HG03097 (cell line): ENCODE measurements around the gene GIPC1.

Experiments
- ATAC-seq: cut with Tn5 transposase; IDR thresholded peaks from one replicate; pipeline ENCODE4 v1.9.1; 2021; ENCODE audit not compliant: unreplicated experiment, low FRiP score

Gene GIPC1

DNA sequence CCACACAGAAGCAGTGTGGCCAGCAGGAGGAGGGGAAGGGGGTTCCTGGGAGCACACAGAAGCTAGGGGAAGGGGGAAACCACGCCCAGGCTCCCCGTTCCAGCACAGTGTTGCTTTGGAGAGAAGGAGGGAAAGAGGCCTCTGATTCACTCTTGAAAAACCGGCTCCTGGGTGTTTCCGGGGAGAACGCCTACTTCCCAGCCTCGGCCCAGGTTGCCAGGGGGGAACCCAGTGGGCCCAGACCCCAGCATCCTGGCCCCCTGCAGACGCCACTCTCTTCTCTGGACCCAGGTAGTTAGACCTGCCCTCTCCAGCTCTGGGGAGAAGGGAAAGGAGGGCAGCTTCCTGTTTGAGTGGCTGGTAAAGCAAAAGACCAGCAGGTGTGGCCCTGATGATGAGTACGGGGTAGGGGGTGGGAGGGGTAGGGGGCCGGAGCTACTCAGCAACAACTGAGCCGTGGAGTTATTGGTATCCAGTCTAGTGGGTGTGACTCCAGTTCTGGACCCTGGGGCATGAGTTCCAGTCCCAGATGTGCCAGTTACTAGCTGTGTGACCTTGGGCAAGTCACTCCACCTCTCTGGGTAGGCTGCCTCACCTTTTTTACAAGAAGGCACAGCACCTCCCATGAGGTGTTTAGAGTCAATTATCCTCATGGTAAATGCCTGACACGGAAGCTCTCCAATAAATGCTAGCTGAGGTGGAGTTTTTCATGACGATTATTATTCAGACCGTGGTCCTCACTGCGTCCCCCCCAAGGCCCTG lies 836 bp downstream of the GIPC1 start:
- no peak for ATAC-seq

DNA sequence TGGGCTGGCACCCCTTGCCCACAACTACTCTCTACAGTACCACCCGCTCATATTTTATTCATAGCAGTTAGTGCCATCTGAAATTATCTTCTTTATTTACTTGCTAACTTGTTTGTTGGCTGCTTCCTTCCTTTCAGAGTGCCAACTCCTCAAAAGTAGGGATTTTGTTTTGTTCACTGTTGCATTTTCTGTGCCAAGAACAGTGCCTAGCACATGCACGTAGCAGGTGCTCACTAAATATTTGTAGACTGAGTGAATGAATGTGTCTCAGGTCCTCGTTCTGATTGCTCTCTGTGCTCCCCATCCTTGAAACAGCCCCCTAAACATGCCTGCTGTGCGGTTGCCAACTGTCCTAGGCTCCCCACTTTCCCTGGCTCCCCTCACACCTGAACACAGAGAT lies 1.5 kb downstream of the GIPC1 start:
- ATAC-seq: no peak

DNA sequence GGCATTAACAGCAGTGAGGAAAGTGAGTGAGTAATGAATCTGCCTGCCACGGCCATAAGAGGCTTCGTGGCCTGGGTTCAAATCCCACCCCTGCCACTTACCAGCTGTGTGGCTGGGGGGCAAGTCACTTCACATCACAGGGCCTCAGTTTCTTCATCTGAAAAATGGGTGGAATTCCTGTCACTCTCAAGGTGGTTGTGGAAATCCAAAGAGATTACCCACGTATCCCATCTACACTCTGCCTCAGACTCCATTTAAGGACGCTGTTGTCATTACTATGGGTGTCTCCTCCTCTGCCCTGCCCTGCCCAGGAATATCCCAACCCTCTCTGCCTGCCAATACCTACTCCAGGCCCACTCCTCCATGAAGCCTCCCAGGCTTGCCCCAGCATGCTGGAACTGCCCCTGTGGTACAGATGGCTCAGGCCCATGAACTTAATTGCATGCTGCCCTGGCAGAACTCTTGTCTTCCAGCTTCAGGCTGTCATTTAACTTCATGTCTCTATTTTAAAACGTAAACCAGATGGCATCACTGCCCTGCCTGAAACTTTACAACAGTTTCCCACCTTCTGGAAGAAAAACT lies 3.1 kb downstream of the GIPC1 start:
- no peak for ATAC-seq

- no peak for ATAC-seq
Observed at GRCh38 chr19:14487370-14488125, 8.4 kb downstream of the GIPC1 start.

DNA sequence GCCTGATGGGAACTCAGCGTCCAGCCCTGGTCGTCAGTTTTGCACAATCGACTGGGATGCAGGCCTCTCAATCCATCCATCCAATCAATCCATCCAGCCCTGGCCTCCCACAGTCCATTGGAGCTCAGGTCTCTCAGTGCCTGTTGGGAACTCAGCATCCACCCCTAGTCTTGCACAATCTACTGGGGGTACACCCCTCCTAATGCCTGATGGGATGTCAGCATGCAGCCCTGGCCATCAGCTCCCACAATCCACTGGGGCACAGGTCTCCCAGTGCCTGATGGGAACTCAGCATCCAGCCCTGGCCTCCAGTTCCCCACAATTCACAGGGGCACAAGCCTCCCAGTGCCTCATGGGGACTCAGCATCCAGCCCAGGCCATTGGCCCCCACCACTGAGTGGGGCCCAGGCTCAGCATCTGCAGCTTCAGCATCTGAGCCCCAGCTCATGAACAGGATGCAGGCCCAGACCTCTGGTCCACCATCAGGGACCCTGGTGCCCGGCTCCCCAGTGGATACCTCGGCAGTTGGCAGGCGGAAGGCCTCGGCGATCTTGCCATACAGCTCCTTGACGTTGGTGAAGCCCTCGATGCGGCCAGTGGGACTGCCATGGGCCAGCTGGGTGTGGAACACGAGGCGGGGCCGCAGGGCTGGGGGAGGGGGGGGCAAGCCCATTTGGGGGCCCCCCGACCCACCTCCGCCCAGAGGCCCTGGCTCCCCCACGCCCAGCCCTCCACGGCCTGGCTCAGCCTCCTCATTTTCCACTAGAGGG lies 13.6 kb downstream of the GIPC1 start:
- ATAC-seq: no peak

GRCh38 chr19:14480700-14481079 lies 15.2 kb downstream of the GIPC1 start:
- no peak for ATAC-seq

DNA sequence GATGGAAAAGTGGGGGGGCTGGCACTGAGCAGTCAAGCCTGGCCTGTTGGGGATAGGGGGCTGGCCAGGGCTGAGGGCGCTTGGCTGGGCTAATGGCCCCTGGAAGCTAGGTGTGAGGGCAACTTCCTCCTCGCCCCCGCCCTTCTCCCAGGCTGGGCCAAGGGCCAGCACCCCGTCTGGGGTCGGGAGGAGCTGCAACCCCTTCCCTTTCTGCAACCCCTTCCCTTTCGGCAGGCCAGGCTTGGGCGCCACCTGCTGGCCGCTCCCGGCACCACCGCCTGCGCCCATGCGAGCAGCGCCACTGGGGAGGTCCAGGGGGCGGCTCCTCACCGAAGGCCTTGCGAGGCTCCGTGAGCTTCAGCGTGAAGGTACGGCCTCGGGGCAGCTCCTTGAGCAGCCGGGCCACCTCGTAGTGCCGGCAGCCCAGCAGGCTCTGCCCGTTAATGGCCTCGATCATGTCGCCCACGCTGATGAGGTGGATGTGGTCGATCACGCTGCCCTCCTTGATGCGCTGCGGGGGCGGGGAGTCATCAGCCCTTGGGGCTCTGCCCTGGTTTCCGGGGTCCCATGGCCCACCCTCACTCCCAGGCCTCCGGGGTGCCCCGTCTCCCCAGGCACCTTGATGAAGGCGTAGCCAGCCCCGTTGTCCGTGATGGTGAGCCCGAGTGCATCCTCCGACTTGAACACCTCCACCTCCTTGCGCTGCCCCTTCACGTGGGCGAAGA lies 15.8 kb downstream of the GIPC1 start:
- ATAC-seq: no peak

DNA sequence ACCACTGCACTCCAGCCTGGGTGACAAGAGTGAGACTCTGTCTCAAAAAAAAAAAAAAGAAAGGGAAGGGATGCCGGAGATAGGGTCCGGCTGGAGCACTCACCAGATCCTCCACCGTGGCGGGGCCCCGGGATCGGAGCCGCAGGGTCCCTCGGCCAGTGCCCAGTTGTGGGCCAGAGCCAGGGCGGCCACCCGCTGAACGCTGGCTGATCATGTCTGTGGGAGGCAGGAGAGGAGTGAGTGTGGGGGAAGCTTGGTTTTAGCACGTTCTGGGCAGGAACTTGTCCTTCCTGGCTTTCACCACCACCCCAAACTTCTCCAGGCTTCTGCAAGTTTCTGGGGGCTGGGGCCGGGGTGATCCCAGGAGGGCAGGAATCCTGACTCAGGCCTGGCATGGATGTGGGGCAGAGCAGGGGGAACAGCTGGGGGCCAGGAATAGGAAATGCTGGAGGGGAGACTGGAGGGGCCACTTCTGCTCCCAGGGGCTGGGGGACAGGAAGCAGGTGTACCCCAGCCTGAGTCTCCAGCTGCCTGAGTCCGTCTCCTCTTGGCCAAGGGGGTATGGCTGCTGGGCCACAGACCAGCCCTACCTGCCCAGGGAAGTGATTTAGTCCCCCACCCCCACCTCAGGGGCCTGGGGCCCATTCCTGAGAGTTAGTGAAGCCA lies 16.5 kb downstream of the GIPC1 start:
- no peak for ATAC-seq

DNA sequence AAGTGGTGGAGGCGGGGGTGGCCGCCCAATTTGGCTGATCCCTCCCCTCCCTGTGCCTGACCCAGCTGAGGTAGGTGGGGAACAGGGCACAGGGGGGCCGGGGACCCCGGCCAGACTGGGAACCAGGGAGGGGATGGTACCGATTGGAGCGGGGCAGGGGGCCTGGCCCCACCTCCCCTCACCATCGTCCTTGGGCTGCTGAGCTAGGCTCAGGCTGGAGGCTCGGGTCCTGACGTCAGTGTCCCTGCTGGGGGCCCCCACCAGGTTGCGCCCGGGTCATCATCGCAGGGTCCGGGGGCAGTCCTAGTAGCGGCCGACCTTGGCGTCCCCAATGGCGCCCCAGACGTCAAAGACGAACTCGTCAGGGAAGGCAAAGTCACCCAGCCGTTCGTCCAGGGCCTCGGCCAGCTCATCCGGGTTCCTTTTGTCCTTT lies 17.8 kb downstream of the GIPC1 start:
- no peak for ATAC-seq

DNA sequence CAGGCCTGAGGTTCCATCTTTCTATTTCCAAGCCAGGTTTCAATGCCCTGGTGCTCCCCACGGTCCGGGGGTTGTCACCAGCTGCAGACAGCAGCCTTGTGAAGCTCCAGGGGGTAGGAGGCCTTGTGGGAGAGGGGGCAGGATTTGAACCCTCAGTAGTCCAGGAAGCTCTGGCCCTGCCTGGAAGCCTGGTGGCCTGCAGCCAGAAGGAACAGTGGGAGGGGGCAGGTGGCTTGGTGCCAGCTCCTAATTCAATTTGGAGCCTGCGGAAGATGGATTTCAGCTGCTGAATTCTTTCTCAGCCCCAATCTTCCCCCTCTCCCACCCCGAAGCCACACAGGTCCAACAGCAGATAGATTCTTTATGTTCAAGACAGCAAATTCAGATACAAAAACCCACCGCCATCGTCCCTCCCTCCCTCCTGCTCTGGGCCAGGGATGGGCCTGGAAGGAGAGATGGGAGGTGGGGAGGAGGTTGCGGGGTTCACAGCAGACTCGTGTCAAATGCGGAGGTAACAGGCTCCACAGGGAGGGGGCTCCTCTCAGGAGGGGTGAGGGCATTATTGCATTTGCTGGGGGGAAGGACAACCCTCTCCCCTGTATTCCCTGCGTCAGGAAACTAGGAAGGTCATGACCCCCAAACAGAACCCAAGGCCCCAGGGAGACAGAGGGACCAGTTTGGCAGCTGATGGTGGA lies 18.4 kb downstream of the GIPC1 start:
- ATAC-seq: no peak

- no peak for ATAC-seq
Observed at GRCh38 chr19:14476673-14477401, 19.1 kb downstream of the GIPC1 start.

DNA sequence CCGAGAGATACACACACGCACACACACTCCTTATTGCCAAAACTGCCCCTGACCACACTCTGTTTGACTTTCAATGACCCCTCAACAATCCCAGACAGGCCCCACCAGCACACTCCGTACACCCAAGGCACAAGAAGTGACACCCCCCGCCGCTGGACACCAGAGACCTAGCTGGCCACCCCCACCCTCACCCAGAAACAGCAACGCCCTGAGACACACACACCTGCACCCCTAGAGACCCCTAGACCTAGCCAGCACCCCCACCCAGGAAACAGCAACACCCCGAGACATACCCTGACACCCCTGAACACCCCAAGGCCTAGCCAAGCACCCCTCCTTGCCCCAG lies 19.6 kb downstream of the GIPC1 start:
- no peak for ATAC-seq

GRCh38 chr19:14475251-14476073 lies 20.5 kb downstream of the GIPC1 start, which contains the start of gene PTGER1:
TSS of gene PTGER1 (minus strand) at chr19:14475354. CDS start at chr19:14474320, 1,034 bp downstream.
- no peak for ATAC-seq

- no peak for ATAC-seq
Observed at GRCh38 chr19:14474827-14475226, 21.1 kb downstream of the GIPC1 start.

DNA sequence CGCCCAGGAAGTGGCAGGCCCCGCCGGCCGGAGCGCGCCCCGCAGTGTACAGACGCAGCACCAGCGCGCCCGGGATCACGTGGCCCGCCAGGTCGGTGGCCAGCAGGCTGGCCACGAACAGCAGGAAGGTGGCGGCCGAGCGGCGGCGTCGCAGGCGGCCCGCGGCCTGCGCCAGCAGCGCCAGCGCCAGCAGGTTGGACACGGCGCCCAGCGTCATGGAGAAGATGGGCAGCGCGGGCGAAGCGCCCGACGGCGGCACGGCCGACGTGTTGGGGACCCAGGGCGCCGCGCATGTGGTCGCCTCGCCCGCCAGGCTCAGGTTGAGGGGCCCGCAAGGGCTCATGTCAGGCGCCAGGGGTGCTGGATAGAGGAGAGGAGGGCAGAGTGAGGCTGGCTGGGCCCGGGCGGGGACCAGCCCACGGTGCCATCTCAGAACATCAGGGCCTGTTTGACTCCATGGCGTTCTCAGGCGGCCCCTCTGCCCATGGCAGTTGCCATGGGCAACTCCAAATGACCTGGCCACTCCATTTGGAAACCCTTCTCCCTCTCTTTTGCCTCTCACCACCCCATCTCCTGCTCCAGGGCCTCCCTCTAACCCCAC lies 21.8 kb downstream of the GIPC1 start:
- no peak for ATAC-seq

DNA sequence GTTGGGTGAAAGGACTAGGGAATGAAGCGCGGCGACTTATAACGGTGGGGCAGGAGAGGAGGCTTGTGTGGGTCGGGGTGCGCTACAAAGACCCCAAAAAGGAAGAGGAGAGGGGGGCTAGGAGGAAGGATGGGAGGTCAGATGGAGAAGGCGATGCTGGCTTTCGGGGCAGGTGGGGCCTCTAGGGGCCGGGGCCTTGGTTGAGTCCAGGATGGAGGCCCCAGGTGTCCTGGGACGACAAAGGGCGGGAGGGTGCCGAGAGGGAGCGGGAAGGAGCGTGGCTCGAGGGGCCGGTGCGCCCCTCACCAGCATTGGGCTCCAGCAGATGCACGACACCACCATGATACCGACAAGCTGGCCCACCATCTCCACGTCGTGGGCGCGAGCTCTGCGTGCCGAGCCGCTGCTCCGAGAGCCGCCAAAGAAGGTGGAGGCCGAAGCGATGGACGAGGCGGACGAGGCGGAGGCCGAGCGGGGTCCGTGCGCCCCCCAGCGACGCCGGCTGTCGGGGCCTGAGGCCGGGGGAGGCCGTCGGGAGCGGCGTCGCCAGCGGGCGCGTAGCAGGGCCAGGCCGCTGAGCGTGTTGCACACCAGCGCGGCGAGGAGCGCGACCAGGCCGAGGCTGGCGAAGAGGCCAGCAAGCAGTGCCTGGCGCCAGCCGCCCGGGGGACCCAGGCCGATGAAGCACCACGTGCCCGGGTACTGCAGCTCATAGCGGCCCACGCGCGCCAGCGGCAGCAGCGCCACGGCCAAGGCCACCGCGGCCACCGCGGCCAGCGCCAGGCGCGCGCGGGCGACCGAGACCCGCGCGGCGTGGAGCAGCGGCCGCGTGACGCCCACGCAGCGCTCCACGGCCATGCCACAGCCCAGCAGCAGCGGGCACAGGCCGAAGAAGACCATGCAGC lies 22.6 kb downstream of the GIPC1 start:
- no peak for ATAC-seq
